Measurements from ENCODE around the gene MRPS23.

The MRPS23 gene

GRCh38 chr17:57849874-57850754 is at the start of gene MRPS23:
TSS of gene MRPS23 (minus strand) at chr17:57850044. CDS start at chr17:57850010, 34 bp downstream.
- in situ Hi-C loops (cut with MboI; ENCODE audit: low sequenced_read_pairs) = loop anchor here (10.0 kb wide), 1 partner anchor 245 kb away; no protein-coding TSS in a partner anchor

- in situ Hi-C loops (cut with MboI; ENCODE audit: low sequenced_read_pairs) = no loop called here
Observed at GRCh38 chr17:57899391-57899790, 49.5 kb upstream of the MRPS23 start.

- in situ Hi-C loops (cut with MboI; ENCODE audit: low sequenced_read_pairs) = no loop called here
Observed at GRCh38 chr17:57898487-57899311, 48.9 kb upstream of the MRPS23 start.

- in situ Hi-C loops (cut with MboI; ENCODE audit: low sequenced_read_pairs) = no loop called here
Observed at GRCh38 chr17:57895382-57896060, 45.7 kb upstream of the MRPS23 start.

GRCh38 chr17:57894848-57895247 is 45.0 kb upstream of the MRPS23 start:
- in situ Hi-C loops (cut with MboI; ENCODE audit: low sequenced_read_pairs) = no loop called here

GRCh38 chr17:57892820-57893595 is 43.2 kb upstream of the MRPS23 start:
- in situ Hi-C loops (cut with MboI; ENCODE audit: low sequenced_read_pairs) = no loop called here

GRCh38 chr17:57892146-57892819 is 42.4 kb upstream of the MRPS23 start:
- in situ Hi-C loops (cut with MboI; ENCODE audit: low sequenced_read_pairs) = no loop called here

GRCh38 chr17:57890857-57891232 is 41.0 kb upstream of the MRPS23 start:
- in situ Hi-C loops (cut with MboI; ENCODE audit: low sequenced_read_pairs) = no loop called here

- in situ Hi-C loops (cut with MboI; ENCODE audit: low sequenced_read_pairs) = no loop called here
Observed at GRCh38 chr17:57889892-57890856, 40.3 kb upstream of the MRPS23 start.

- in situ Hi-C loops (cut with MboI; ENCODE audit: low sequenced_read_pairs) = no loop called here
Observed at GRCh38 chr17:57889252-57889651, 39.4 kb upstream of the MRPS23 start.

GRCh38 chr17:57888311-57889216 is 38.7 kb upstream of the MRPS23 start:
- in situ Hi-C loops (cut with MboI; ENCODE audit: low sequenced_read_pairs) = no loop called here

GRCh38 chr17:57887161-57887560 is 37.3 kb upstream of the MRPS23 start:
- in situ Hi-C loops (cut with MboI; ENCODE audit: low sequenced_read_pairs) = no loop called here

GRCh38 chr17:57886020-57886419 is 36.2 kb upstream of the MRPS23 start:
- in situ Hi-C loops (cut with MboI; ENCODE audit: low sequenced_read_pairs) = no loop called here

- in situ Hi-C loops (cut with MboI; ENCODE audit: low sequenced_read_pairs) = no loop called here
Observed at GRCh38 chr17:57885148-57885915, 35.5 kb upstream of the MRPS23 start.

- in situ Hi-C loops (cut with MboI; ENCODE audit: low sequenced_read_pairs) = no loop called here
Observed at GRCh38 chr17:57881783-57882351, 32.0 kb upstream of the MRPS23 start.

GRCh38 chr17:57881143-57881542 is 31.3 kb upstream of the MRPS23 start:
- in situ Hi-C loops (cut with MboI; ENCODE audit: low sequenced_read_pairs) = no loop called here

GRCh38 chr17:57880086-57880456 is 30.2 kb upstream of the MRPS23 start:
- in situ Hi-C loops (cut with MboI; ENCODE audit: low sequenced_read_pairs) = no loop called here

Measured in HL-60/S4 (cell line).